ENCODE data around the gene ZNF669.

Gene ZNF669

GRCh38 chr1:247110627-247111258 is 6.6 kb upstream of the ZNF669 start:
- Histone ChIP-seq H3K27me3 (replicated peaks; ENCODE audit: control insufficient read depth, insufficient read depth, low read length) (no peaks in the 10 kb centered on the region), H3K9me3 (ENCODE audit: control insufficient read depth, low read length) (no peaks in the 10 kb centered on the region), H3K9ac (ENCODE audit: low read length) (peak overlapping the region; percentile 83), H3K4me3 (ENCODE audit: low read length) (peak overlapping the region; percentile 82), H3K4me1 (ENCODE audit: control insufficient read depth, insufficient read depth, low read length) (no peaks in the 10 kb centered on the region), H3K36me3 (ENCODE audit: control insufficient read depth, insufficient read depth, low read length, severe bottlenecking) (no peaks in the 10 kb centered on the region)
- no peak for DNase-seq (ENCODE audit: low read depth)

- no peak overlapping the region for H3K4me3 ChIP-seq (ENCODE audit: low read length)
- no peaks in the 10 kb centered on the region for H3K36me3 ChIP-seq (ENCODE audit: control insufficient read depth, insufficient read depth, low read length, severe bottlenecking)
- no peak for DNase-seq (ENCODE audit: low read depth)
- H3K4me1 ChIP-seq (ENCODE audit: control insufficient read depth, insufficient read depth, low read length) = peaks cover 5% of the 10 kb centered on the region
- H3K9me3 ChIP-seq (ENCODE audit: control insufficient read depth, low read length) = peaks cover 3% of the 10 kb centered on the region
- H3K9ac ChIP-seq (ENCODE audit: low read length) = no peak overlapping the region
- no peaks in the 10 kb centered on the region for H3K27me3 ChIP-seq (replicated peaks; ENCODE audit: control insufficient read depth, insufficient read depth, low read length)
These were observed 3.5 kb upstream of the ZNF669 start for GRCh38 chr1:247107694-247108093.

GRCh38 chr1:247105966-247106365 is 1.8 kb upstream of the ZNF669 start:
- DNase-seq (ENCODE audit: low read depth) = no peak
- H3K9ac ChIP-seq (ENCODE audit: low read length) = no peak overlapping the region
- H3K4me3 ChIP-seq (ENCODE audit: low read length) = no peak overlapping the region
- no peaks in the 10 kb centered on the region for H3K27me3 ChIP-seq (replicated peaks; ENCODE audit: control insufficient read depth, insufficient read depth, low read length)
- peaks cover 11% of the 10 kb centered on the region for H3K36me3 ChIP-seq (ENCODE audit: control insufficient read depth, insufficient read depth, low read length, severe bottlenecking)
- peaks cover 15% of the 10 kb centered on the region for H3K9me3 ChIP-seq (ENCODE audit: control insufficient read depth, low read length)
- H3K4me1 ChIP-seq (ENCODE audit: control insufficient read depth, insufficient read depth, low read length) = peaks cover 14% of the 10 kb centered on the region

- Histone ChIP-seq H3K36me3 (ENCODE audit: control insufficient read depth, insufficient read depth, low read length, severe bottlenecking) (peaks cover 21% of the 10 kb centered on the region), H3K27me3 (replicated peaks; ENCODE audit: control insufficient read depth, insufficient read depth, low read length) (no peaks in the 10 kb centered on the region), H3K4me1 (ENCODE audit: control insufficient read depth, insufficient read depth, low read length) (peaks cover 14% of the 10 kb centered on the region), H3K9ac (ENCODE audit: low read length) (no peak overlapping the region), H3K9me3 (ENCODE audit: control insufficient read depth, low read length) (peaks cover 24% of the 10 kb centered on the region), H3K4me3 (ENCODE audit: low read length) (peak overlapping the region; percentile 88)
- DNase-seq (ENCODE audit: low read depth) = no peak
These were observed 809 bp upstream of the ZNF669 start for GRCh38 chr1:247104965-247105364.

GRCh38 chr1:247102381-247102780 is 1.8 kb downstream of the ZNF669 start:
- peak overlapping the region; percentile 88 for H3K4me3 ChIP-seq (ENCODE audit: low read length)
- H3K9ac ChIP-seq (ENCODE audit: low read length) = no peak overlapping the region
- H3K36me3 ChIP-seq (ENCODE audit: control insufficient read depth, insufficient read depth, low read length, severe bottlenecking) = peaks cover 37% of the 10 kb centered on the region

GRCh38 chr1:247100676-247101279 is 3.4 kb downstream of the ZNF669 start:
- H3K27me3 ChIP-seq (replicated peaks; ENCODE audit: control insufficient read depth, insufficient read depth, low read length) = no peaks in the 10 kb centered on the region
- peaks cover 42% of the 10 kb centered on the region for H3K36me3 ChIP-seq (ENCODE audit: control insufficient read depth, insufficient read depth, low read length, severe bottlenecking)
- no peak for DNase-seq (ENCODE audit: low read depth)
- peak overlapping the region; percentile 54 for H3K4me3 ChIP-seq (ENCODE audit: low read length)
- H3K4me1 ChIP-seq (ENCODE audit: control insufficient read depth, insufficient read depth, low read length) = peaks cover 14% of the 10 kb centered on the region
- H3K9me3 ChIP-seq (ENCODE audit: control insufficient read depth, low read length) = peaks cover 48% of the 10 kb centered on the region
- H3K9ac ChIP-seq (ENCODE audit: low read length) = no peak overlapping the region

More at GRCh38 chr1:247102381-247102780, 1.8 kb downstream of the ZNF669 start:
- Histone ChIP-seq H3K4me1 (ENCODE audit: control insufficient read depth, insufficient read depth, low read length) (peaks cover 14% of the 10 kb centered on the region), H3K9me3 (ENCODE audit: control insufficient read depth, low read length) (peaks cover 40% of the 10 kb centered on the region), H3K27me3 (replicated peaks; ENCODE audit: control insufficient read depth, insufficient read depth, low read length) (no peaks in the 10 kb centered on the region)
- peak; percentile 59 for DNase-seq (ENCODE audit: low read depth)

GRCh38 chr1:247096958-247097357 is 7.2 kb downstream of the ZNF669 start:
- Histone ChIP-seq H3K27me3 (replicated peaks; ENCODE audit: control insufficient read depth, insufficient read depth, low read length) (no peaks in the 10 kb centered on the region), H3K4me1 (ENCODE audit: control insufficient read depth, insufficient read depth, low read length) (peaks cover 2% of the 10 kb centered on the region), H3K4me3 (ENCODE audit: low read length) (no peak overlapping the region), H3K9ac (ENCODE audit: low read length) (no peak overlapping the region), H3K9me3 (ENCODE audit: control insufficient read depth, low read length) (peaks cover 45% of the 10 kb centered on the region), H3K36me3 (ENCODE audit: control insufficient read depth, insufficient read depth, low read length, severe bottlenecking) (peaks cover 41% of the 10 kb centered on the region)
- no peak for DNase-seq (ENCODE audit: low read depth)

- Histone ChIP-seq H3K4me3 (ENCODE audit: low read length) (no peak overlapping the region), H3K4me1 (ENCODE audit: control insufficient read depth, insufficient read depth, low read length) (no peaks in the 10 kb centered on the region), H3K36me3 (ENCODE audit: control insufficient read depth, insufficient read depth, low read length, severe bottlenecking) (peaks cover 36% of the 10 kb centered on the region), H3K27me3 (replicated peaks; ENCODE audit: control insufficient read depth, insufficient read depth, low read length) (no peaks in the 10 kb centered on the region), H3K9ac (ENCODE audit: low read length) (no peak overlapping the region), H3K9me3 (ENCODE audit: control insufficient read depth, low read length) (peaks cover 40% of the 10 kb centered on the region)
- DNase-seq (ENCODE audit: low read depth) = no peak
These were observed 7.6 kb downstream of the ZNF669 start for GRCh38 chr1:247096544-247096943.

GRCh38 chr1:247096112-247096511 is 8.0 kb downstream of the ZNF669 start:
- no peak overlapping the region for H3K4me3 ChIP-seq (ENCODE audit: low read length)
- H3K36me3 ChIP-seq (ENCODE audit: control insufficient read depth, insufficient read depth, low read length, severe bottlenecking) = peaks cover 32% of the 10 kb centered on the region
- H3K9ac ChIP-seq (ENCODE audit: low read length) = no peak overlapping the region
- H3K9me3 ChIP-seq (ENCODE audit: control insufficient read depth, low read length) = peaks cover 36% of the 10 kb centered on the region
- H3K4me1 ChIP-seq (ENCODE audit: control insufficient read depth, insufficient read depth, low read length) = no peaks in the 10 kb centered on the region
- DNase-seq (ENCODE audit: low read depth) = no peak
- no peaks in the 10 kb centered on the region for H3K27me3 ChIP-seq (replicated peaks; ENCODE audit: control insufficient read depth, insufficient read depth, low read length)

GRCh38 chr1:247090455-247090854 is 13.7 kb downstream of the ZNF669 start:
- Histone ChIP-seq H3K4me1 (ENCODE audit: control insufficient read depth, insufficient read depth, low read length) (no peaks in the 10 kb centered on the region), H3K9ac (ENCODE audit: low read length) (no peak overlapping the region), H3K36me3 (ENCODE audit: control insufficient read depth, insufficient read depth, low read length, severe bottlenecking) (no peaks in the 10 kb centered on the region), H3K4me3 (ENCODE audit: low read length) (no peak overlapping the region), H3K9me3 (ENCODE audit: control insufficient read depth, low read length) (no peaks in the 10 kb centered on the region), H3K27me3 (replicated peaks; ENCODE audit: control insufficient read depth, insufficient read depth, low read length) (no peaks in the 10 kb centered on the region)
- no peak for DNase-seq (ENCODE audit: low read depth)

GRCh38 chr1:247089616-247090375 is 14.4 kb downstream of the ZNF669 start:
- Histone ChIP-seq H3K36me3 (ENCODE audit: control insufficient read depth, insufficient read depth, low read length, severe bottlenecking) (no peaks in the 10 kb centered on the region), H3K9me3 (ENCODE audit: control insufficient read depth, low read length) (no peaks in the 10 kb centered on the region), H3K9ac (ENCODE audit: low read length) (no peak overlapping the region), H3K27me3 (replicated peaks; ENCODE audit: control insufficient read depth, insufficient read depth, low read length) (no peaks in the 10 kb centered on the region), H3K4me3 (ENCODE audit: low read length) (no peak overlapping the region), H3K4me1 (ENCODE audit: control insufficient read depth, insufficient read depth, low read length) (no peaks in the 10 kb centered on the region)
- DNase-seq (ENCODE audit: low read depth) = no peak
